Keratinocyte (primary cell): ENCODE results near the gene TTBK1.

Source experiments
- CTCF ChIP-seq, 3 experiments: IDR thresholded peaks in 1 of 3; conservative IDR thresholded peaks in 1 of 3; optimal IDR thresholded peaks in 1 of 3; 2 replicates in 2 of 3; 3 replicates in 1 of 3; pipeline versions ENCODE3 to v1.5.1; 2011; ENCODE audit warnings: low read length in 3 of 3, mild to moderate bottlenecking in 3 of 3, moderate library complexity in 2 of 3, control low read depth in 1 of 3, inconsistent platforms in 1 of 3; ENCODE audit not compliant: insufficient read depth in 2 of 3; ENCODE audit errors: extremely low read depth in 1 of 3
- EZH2 ChIP-seq: IDR thresholded peaks from one replicate; pipeline ENCODE4 v1.6.1; 2012; ENCODE audit warnings: inconsistent platforms, mild to moderate bottlenecking, low read length, moderate library complexity

GRCh38 chr6:43271944-43272343 is 28.7 kb downstream of the TTBK1 start:
- TF ChIP-seq CTCF (optimal IDR thresholded peaks at IDR 0.05 in 1 of 3, IDR thresholded peaks at IDR 0.05 in 1 of 3, conservative IDR thresholded peaks at IDR 0.05 in 1 of 3; ENCODE audit: extremely low read depth in 1 of 3, insufficient read depth in 2 of 3, low read length in 3 of 3), result no peak
- no peak for TF ChIP-seq EZH2
